KG1 (cell line): ENCODE results near the gene ULBP3.
"Not testable (repeated sequence)": the region's sequence is repeated elsewhere in the genome, so short reads cannot be mapped to it uniquely, and the experiment has no call there.

Source experiments
- DNase-seq: peaks from one replicate; lab custom pipeline; 2025; lab: John Stamatoyannopoulos, UW

Gene ULBP3

GRCh38 chr6:150076196-150076893 is 7.4 kb upstream of the ULBP3 start:
- DNase-seq: no peak

- no peak for DNase-seq
These were observed 6.1 kb upstream of the ULBP3 start for GRCh38 chr6:150075034-150075421.

- DNase-seq: not testable (repeated sequence)
These were observed 5.6 kb upstream of the ULBP3 start for GRCh38 chr6:150074396-150075033.

- DNase-seq: no peak
These were observed 3.3 kb upstream of the ULBP3 start for GRCh38 chr6:150072201-150072600.

GRCh38 chr6:150070236-150070818 is 1.4 kb upstream of the ULBP3 start:
- no peak for DNase-seq

GRCh38 chr6:150069706-150070105 is 785 bp upstream of the ULBP3 start:
- DNase-seq: no peak

GRCh38 chr6:150068151-150068550 is 770 bp downstream of the ULBP3 start:
- DNase-seq: no peak

- DNase-seq: no peak
These were observed 3.8 kb downstream of the ULBP3 start for GRCh38 chr6:150065083-150065482.

- no peak for DNase-seq
These were observed 5.3 kb downstream of the ULBP3 start for GRCh38 chr6:150063640-150064039.

GRCh38 chr6:150059973-150060372 is 8.9 kb downstream of the ULBP3 start:
- not testable (repeated sequence) for DNase-seq

- DNase-seq: no peak
These were observed 9.9 kb downstream of the ULBP3 start for GRCh38 chr6:150058986-150059385.

GRCh38 chr6:150058231-150058792 is 10.6 kb downstream of the ULBP3 start:
- DNase-seq: no peak

- DNase-seq: no peak
These were observed 11.4 kb downstream of the ULBP3 start for GRCh38 chr6:150057501-150057951.

- no peak for DNase-seq
These were observed 12.0 kb downstream of the ULBP3 start for GRCh38 chr6:150056916-150057315.

- no peak for DNase-seq
These were observed 12.8 kb downstream of the ULBP3 start for GRCh38 chr6:150056156-150056555.

- DNase-seq: no peak
These were observed 13.8 kb downstream of the ULBP3 start for GRCh38 chr6:150055131-150055530.

GRCh38 chr6:150053450-150053849 is 15.5 kb downstream of the ULBP3 start:
- DNase-seq: no peak

GRCh38 chr6:150050846-150051245 is 18.1 kb downstream of the ULBP3 start:
- no peak for DNase-seq

GRCh38 chr6:150048099-150048498 is 20.8 kb downstream of the ULBP3 start:
- DNase-seq: no peak

GRCh38 chr6:150046943-150047342 is 22.0 kb downstream of the ULBP3 start:
- no peak for DNase-seq

- no peak for DNase-seq
These were observed 24.2 kb downstream of the ULBP3 start for GRCh38 chr6:150044621-150045145.

- DNase-seq: no peak
These were observed 25.2 kb downstream of the ULBP3 start for GRCh38 chr6:150043501-150044412.
